ENCODE measurements around the gene TTLL11.

TTLL11 gene

GRCh38 chr9:121781701-121782464, 311.2 kb downstream of the TTLL11 start:
- H3K4me3 ChIP-seq (ENCODE audit: low read depth, low read length), result no peak overlapping the region
- TF ChIP-seq POLR2A (IDR thresholded peaks at IDR 0.05; ENCODE audit: extremely low read depth, insufficient read length) (no peak), MYC (IDR thresholded peaks at IDR 0.05; ENCODE audit: low read depth, low read length) (no peak)
- TF ChIP-seq, protein P1, sequence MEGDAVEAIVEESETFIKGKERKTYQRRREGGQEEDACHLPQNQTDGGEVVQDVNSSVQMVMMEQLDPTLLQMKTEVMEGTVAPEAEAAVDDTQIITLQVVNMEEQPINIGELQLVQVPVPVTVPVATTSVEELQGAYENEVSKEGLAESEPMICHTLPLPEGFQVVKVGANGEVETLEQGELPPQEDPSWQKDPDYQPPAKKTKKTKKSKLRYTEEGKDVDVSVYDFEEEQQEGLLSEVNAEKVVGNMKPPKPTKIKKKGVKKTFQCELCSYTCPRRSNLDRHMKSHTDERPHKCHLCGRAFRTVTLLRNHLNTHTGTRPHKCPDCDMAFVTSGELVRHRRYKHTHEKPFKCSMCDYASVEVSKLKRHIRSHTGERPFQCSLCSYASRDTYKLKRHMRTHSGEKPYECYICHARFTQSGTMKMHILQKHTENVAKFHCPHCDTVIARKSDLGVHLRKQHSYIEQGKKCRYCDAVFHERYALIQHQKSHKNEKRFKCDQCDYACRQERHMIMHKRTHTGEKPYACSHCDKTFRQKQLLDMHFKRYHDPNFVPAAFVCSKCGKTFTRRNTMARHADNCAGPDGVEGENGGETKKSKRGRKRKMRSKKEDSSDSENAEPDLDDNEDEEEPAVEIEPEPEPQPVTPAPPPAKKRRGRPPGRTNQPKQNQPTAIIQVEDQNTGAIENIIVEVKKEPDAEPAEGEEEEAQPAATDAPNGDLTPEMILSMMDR (IDR thresholded peaks at IDR 0.05; ENCODE audit: low read depth, low read length), result no peak
- TF ChIP-seq, protein P2, sequence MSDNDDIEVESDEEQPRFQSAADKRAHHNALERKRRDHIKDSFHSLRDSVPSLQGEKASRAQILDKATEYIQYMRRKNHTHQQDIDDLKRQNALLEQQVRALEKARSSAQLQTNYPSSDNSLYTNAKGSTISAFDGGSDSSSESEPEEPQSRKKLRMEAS (IDR thresholded peaks at IDR 0.05; ENCODE audit: low read depth, low read length), result no peak

GRCh38 chr9:121781145-121781548, 312.0 kb downstream of the TTLL11 start:
- no peak for DNase-seq (ENCODE audit: low read depth)
- H3K4me3 ChIP-seq (ENCODE audit: low read depth, low read length), result no peak overlapping the region
- TF ChIP-seq, protein P1 (IDR thresholded peaks at IDR 0.05; ENCODE audit: low read depth, low read length), result no peak
- TF ChIP-seq, protein P2 (IDR thresholded peaks at IDR 0.05; ENCODE audit: low read depth, low read length), result no peak
- TF ChIP-seq MYC (IDR thresholded peaks at IDR 0.05; ENCODE audit: low read depth, low read length) (no peak), POLR2A (IDR thresholded peaks at IDR 0.05; ENCODE audit: extremely low read depth, insufficient read length) (no peak)

More at GRCh38 chr9:121781701-121782464, 311.2 kb downstream of the TTLL11 start:
- no peak for DNase-seq (ENCODE audit: low read depth)

- TF ChIP-seq, protein P2 (IDR thresholded peaks at IDR 0.05; ENCODE audit: low read depth, low read length), result no peak
- TF ChIP-seq, protein P1 (IDR thresholded peaks at IDR 0.05; ENCODE audit: low read depth, low read length), result no peak
- no peak for TF ChIP-seq MYC (IDR thresholded peaks at IDR 0.05; ENCODE audit: low read depth, low read length)
- no peak for TF ChIP-seq POLR2A (IDR thresholded peaks at IDR 0.05; ENCODE audit: extremely low read depth, insufficient read length)
- DNase-seq (ENCODE audit: low read depth), result no peak
- no peak overlapping the region for H3K4me3 ChIP-seq (ENCODE audit: low read depth, low read length)
Measured at GRCh38 chr9:121780177-121781040, 312.7 kb downstream of the TTLL11 start.

DNA sequence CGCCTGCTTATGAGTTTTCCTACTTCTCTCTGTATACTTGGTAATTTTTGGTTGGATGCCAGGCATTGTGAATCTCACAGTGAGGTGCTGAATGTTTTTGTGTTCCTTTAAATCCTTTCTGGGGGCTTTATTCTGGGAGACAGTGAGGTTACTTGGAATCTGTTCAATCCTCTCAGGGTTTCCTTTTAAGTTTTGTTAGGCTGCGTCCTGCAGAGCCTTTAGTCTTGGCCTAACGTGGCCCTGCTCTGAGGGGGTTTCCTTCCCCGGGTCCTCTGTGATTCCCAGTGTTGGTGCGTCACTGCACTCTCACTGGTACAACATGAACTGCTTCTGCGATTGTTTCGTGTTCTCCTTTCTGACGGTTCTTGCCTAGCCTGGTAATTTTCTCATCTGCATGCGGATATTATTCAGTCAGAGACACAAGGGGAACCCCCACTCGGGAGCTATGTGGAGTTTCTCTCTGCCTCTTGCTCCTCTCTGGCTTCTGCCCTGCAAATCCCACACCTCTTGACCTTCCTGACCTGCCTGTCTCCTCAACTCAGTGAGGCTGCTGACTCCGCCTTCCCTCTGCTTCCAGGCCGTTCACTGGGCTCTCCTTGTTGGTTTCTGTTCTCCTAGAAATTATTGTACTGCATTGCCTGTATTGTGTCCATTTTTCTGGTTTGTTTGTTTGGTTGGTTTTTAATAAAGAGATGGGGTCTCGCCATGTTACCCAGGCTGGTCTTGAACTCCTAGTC, 313.6 kb downstream of the TTLL11 start:
- H3K4me3 ChIP-seq (ENCODE audit: low read depth, low read length), result no peak overlapping the region
- TF ChIP-seq, protein P1 (IDR thresholded peaks at IDR 0.05; ENCODE audit: low read depth, low read length), result no peak
- TF ChIP-seq, protein P2 (IDR thresholded peaks at IDR 0.05; ENCODE audit: low read depth, low read length), result no peak
- TF ChIP-seq POLR2A (IDR thresholded peaks at IDR 0.05; ENCODE audit: extremely low read depth, insufficient read length) (no peak), MYC (IDR thresholded peaks at IDR 0.05; ENCODE audit: low read depth, low read length) (no peak)
- DNase-seq (ENCODE audit: low read depth), result no peak
